GM11168 (cell line): ENCODE measurements around the gene OR2T10.
"Not testable (repeated sequence)": the region's sequence is repeated elsewhere in the genome, so short reads cannot be mapped to it uniquely, and the experiment has no call there.

Experiments
- in situ Hi-C: fragments of 300-500 bp; cut with MboI; formaldehyde crosslinking; loops from one replicate; pipeline ENCODE4 v1.12.0; 2022; ENCODE audit warnings: low sequenced_read_pairs; ENCODE audit not compliant: unreplicated experiment

Gene OR2T10

DNA sequence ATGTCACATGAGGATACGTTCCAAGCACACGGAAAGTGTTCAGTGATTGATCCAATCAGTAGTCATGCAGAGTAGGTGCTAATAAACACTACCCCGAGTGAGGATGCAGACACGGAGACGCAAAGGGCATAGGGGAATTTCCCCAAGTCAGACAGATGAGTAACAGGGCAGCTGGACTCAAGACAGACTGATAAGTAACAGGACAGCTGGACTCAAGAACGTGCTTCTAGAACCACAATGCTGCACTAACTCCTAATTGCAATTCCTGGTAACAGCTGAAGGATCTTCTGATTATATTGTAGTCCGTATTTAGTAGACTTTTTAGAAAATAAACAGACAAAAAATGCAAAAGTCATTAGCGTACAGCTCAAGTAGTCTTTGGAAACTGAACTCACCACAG is 1.9 kb upstream of the OR2T10 start:
- in situ Hi-C loops = no loop called here

DNA sequence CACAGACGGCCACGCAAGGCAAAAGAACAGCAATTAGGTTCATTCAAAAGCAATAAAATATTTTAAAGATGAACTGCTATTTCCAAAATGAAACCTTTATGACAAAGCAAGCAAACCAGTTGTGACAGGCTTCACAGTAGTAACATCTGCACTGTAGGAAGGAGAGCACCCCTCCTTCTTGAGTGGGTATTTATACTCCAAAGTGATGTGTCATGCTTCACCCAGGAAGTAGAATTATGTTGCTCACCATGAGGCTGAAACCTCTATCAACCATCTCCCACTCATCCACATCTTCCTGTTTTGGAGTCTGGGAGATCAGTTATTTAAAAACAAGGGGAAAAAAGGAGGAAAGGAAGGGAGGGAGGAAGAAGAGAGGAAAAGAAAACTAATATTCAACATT is 885 bp downstream of the OR2T10 start:
- in situ Hi-C loops = no loop called here

DNA sequence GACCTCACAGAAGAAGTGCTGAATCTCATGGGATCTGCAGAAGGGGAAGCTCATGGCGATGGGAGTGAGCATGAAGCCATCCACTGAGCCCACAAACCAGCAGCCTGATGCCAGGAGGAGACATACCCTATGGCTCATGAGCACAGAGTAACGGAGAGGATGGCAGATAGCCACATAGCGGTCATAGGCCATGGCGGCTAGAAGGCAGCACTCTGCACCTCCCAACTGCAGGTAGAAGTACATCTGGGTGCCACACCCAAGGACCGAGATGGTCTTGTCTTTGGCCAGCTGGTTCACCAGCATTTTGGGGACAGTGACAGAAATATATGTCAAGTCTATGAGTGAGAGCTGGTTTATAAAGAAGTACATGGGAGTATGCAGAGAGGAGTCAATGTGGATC is 4.3 kb downstream of the OR2T10 start:
- in situ Hi-C loops = no loop called here

DNA sequence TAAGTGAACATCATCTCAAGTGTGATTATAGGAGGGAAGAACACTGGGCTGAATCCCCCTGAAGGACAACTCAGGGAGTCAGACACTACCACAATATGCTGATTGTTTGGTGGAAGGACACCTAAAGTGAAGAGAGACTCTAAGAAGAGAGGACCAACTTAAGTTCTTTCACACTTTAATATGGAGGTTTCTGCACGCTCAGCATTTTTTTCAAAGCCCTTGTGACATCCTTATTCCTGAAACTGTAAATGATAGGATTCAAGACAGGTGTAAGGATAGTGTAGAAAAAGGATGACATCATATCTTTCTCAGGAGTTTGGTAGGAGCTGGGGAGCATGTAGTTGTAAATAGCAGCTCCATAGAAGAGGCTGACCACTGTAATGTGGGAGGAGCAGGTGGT is 4.8 kb downstream of the OR2T10 start:
- in situ Hi-C loops = no loop called here

DNA sequence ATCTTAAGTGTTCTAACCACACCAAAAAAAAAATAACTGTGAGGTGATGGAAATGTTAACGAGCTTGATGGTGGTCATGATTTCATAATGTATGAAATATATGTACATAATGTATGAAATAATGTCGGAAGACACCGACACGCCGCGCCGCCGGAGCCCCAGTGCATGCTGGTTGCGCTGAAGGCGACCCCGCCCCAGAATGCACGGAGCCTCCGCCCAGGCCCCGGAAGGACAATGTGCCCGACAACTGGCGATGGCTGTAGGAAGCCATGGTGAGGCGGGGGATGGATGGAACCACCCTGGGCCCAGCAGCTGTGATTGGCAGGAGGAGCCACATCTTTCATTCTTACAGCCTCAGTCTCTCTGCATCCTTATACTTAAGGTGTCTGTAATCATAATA is 7.4 kb downstream of the OR2T10 start:
- in situ Hi-C loops = no loop called here

DNA sequence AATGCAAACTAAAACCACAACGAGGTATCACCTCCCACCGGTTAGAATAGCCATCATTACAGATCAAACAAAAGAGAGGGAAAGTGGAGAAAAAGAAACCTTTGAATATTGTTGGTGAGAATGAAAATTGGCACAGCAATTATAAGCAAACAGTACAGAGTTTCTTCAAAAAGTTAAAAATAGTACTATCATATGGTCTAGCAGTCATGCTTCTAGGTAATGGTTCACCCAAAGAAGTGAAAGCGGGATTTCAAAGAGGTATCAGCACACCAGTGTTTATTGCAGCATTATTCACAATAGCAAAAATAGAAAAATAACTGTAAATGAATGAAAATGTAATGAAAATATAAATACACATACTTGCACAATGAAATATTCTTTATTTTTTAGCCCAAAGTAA is 8.2 kb downstream of the OR2T10 start:
- in situ Hi-C loops = no loop called here

DNA sequence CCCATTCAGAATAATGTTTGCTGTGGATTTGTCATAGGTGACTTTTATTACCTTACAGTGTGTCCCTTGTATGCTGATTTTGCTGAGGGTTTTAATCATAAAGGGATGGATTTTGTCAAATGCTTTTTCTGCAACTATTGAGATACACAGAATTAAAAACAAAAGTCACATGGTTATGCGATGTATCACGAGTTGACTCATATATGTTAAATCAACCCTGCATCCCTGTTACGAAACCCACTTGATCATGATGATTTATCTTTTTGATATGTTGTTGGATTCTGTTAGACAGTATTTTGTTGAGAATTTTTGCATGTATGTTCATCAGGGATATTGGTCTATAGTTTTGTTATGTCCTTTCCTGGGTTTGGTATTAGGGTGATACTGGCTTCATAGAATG is 12.2 kb downstream of the OR2T10 start:
- in situ Hi-C loops = no loop called here

DNA sequence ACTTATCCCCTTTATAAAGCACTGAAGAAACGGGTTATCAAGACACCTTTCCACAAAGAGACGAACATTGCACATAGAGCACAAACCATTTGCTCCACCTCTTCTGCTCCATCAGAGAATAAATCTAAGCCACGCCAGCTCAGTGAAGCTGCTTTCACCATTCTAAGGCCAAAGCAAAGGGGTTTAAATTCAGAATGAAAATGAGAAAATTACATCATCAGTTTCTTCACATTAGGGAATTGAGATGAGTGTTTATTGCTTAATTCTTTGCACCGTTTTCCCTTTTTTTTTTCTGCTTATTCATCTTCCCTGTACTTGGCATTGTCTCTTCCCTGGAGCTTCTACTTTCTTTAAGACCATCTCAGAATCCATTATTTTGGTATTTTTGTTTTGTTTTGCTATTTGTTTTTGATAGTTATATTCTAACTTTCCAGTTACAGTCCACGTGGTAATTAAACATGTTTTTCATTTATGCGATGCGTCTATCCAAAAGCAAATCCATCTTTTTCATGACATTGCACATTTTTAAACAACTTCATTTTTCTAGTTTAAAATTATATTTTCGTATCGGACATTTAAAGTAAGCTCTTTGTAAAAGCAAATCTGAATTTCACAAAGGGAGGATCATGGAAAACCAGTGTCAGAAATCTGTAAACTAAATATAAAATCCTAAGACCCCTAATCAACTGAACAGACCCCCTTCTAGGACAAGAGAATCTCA is 21.1 kb downstream of the OR2T10 start:
- in situ Hi-C loops = no loop called here

DNA sequence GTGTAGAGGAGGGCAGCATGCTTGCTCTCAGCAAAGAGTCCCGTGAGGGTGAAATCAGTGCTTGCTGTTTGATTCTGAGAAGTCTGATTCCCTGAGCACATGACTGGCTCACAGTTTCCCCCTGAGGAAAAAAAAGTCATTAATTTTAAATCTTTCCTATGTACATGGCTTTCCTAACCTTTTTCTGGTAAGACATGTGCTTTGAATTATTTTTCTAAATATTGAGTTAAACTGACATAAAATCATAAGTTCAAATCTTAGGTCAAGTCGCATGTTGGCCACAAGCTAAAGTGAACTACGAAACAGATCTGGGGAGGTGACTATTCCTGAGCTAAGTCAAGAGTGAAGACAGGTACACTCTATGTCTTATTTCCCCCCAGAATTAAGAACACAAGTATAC is 22.8 kb downstream of the OR2T10 start, which contains the start of gene OR2T34:
OR2T34 (minus strand) TSS at position 101 of the 400 bp plus-strand sequence; CDS start at position 101, 0 bp downstream.
- in situ Hi-C loops = loop anchor here (5.0 kb wide), 1 partner anchor 97 kb away; no protein-coding TSS in a partner anchor

DNA sequence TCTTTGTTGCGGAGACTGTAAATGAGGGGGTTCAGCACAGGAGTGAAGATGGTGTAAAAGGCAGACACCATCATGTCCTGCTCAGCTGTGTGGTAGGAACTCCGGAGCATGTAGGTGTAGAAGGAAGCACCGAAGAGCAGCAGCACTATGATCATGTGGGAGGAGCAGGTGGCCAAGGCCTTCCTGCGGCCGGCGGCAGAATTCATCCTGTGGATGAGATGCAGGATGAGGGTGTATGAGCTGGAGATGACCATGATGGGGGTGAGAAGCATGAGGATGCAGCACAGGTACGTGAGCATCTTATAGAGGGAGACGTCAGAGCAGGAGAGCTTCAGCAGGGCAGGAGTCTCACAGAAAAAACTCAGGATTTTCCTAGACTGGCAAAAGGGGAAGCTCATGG is 23.6 kb downstream of the OR2T10 start:
- in situ Hi-C loops = loop anchor here (5.0 kb wide), 1 partner anchor 97 kb away; no protein-coding TSS in a partner anchor

DNA sequence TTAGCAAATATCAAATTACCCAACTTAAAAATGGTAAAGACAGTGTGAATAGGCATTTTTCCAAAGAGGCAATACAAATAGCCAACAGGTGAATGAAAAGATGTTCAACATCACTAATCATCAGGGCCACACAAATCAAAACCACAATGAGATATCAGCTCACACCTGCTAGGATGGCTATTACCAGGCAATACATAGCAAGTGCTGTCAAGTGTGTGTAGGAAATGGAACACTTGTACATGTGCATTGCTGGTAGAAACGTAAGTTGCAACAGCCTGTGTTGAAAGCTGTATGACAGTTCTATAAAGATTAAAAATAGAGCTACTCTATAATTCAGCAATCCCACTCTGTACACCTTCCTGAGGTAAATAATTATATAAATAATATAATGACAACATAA is 25.5 kb downstream of the OR2T10 start:
- in situ Hi-C loops = loop anchor here (5.0 kb wide), 1 partner anchor 95 kb away; no protein-coding TSS in a partner anchor

DNA sequence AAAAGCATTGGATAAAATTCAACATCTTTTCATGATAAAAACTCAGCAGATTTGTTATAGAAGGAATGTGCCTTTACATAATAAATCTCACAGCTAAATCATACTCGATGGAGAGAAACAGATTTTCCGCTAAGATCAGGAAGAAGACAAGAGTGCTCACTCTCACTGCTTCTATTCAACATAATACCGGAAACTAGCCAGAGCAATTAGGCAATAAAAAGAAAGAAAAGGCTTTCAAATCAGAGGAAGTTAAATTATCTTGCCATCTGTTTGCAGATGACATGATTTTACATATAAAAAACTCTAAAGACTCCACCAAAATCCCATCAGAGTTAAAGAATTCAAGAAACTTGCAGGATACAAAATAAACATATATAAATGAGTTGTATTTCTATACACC is 26.7 kb downstream of the OR2T10 start:
- in situ Hi-C loops = loop anchor here (5.0 kb wide), 1 partner anchor 94 kb away; no protein-coding TSS in a partner anchor

DNA sequence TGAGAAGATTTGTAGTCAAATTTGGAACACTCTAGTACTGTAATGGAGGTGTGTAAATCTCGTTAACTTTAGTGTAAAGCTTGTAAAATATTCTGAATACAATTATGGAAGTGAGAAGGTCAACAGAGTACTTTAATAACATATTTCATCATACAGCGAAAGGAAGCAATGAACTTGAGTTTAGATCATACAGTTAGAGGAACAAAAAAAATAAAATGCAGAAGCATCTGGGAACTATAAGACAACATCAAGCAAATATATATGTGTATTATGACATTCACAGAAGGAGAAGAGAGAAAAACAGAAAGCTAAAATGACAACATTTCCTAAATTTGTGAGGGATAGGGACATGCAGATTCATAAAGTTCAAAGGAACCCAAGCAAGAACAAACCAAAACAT is 28.5 kb downstream of the OR2T10 start:
- in situ Hi-C loops = not testable (repeated sequence)

DNA sequence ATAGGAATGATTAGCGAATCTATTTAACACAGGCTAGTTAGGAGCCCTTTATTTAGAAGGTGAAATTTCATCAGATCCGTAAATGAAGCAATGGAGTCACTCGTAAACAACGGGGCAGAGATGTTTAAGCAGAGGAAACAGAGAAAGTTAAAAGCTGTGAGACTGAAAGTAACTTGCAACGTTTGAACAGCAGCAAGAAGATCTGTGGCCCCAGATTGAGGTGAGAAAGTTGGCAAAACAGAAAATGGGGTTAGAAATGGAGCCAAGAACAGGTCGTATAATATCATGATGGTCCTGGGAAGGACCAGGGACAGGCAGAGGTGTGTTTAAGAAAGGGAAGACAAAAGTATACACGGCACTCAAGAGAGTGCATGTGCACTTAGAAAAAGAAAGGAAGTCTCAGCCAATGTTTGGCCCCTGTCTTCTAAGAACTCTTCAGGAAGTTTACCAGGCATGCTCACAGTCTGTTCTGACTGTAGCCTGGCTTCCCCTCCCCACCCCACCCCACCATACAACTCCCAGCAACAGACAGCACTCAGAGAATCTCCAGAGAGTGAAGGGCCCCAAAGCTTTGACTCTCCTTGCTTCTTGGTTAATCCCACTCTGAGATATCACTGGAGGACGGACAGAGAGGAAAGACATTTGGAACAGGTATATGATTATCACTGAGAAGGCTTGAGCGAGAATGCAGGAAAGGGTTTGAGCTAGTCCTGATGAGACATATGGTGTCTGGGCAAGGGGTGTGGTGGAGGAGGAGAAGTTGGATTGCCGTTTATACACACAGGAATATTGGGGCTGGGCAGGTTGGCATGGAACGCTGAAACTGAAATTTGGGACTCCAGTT is 31.7 kb downstream of the OR2T10 start:
- in situ Hi-C loops = not testable (repeated sequence)

DNA sequence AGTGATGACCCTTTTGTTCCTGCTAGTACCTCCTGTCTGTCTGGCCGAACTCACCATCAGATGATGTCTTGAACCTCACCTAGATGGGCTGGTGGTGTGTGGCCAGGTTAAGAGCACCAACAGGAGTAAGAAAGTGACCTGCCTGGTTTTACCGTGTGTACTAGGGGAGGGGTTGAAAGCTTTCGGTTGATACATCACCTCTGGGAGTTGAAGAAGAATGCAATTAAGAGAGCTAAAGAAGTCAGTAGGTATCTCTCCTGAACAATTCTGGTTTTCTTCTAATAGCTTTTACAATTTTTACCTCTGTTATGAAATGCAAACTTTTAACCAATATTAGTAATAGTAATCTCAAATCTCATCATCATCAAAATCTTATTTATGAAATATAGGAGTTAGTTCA is 34.8 kb downstream of the OR2T10 start, which contains the start of gene OR2T29:
OR2T29 (minus strand) TSS at position 101 of the 400 bp plus-strand sequence. CDS start 3,281 bp downstream, outside the sequence.
- in situ Hi-C loops = not testable (repeated sequence)

DNA sequence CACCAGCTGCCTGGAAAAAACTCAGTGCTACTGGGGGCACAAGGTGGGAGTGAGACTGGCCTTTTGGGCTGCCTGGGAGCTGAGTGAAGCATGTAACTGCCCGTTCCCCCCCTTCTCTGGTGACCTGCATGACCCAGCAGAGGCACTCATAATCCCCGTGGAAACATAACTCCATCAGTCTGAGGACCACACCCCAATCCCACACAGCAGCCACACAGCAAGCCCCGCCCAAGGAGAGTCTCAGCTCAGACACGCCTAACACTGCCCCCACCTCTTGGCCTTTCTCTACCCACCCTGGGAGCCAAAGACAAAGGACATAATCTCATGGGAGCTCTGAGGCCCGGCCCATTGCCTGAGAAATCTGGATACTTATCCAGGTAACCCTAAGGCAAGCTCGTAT is 46.5 kb downstream of the OR2T10 start:
- in situ Hi-C loops = not testable (repeated sequence)

DNA sequence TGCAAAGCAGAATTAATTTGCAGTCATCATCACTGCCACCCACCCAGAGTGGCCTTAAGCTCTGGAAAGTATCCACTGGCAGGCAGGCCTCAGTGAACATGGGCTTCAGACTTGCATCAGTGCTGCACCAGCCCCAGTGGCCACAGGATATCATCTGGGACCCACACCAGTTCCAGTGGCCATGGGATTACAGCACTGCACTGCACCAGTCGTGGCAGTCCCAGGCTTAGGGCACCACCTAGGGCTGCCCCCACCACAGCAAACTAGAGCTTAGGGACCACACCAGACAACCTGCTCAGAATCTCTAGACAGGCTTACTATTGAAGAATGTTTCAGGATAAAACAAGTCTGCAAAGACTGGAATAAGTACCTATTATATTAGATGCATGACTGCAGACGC is 50.1 kb downstream of the OR2T10 start:
- in situ Hi-C loops = loop anchor here (5.0 kb wide), 1 partner anchor 45 kb away; no protein-coding TSS in a partner anchor
